Activated CD8-positive, alpha-beta memory T cell treated with anti-CD3 and anti-CD28 coated beads, Interleukin-2, amount 10 ng/mL, durations not matched to agents 7 days and 5 days (primary cell): ENCODE results near the gene RNF144B. TPM values are rescaled to one million over a fixed set of nuclear protein-coding genes. Genes with fewer than 3 reads are reported as not detected.
A peak's percentile ranks its signal among the peaks of the same experiment; 100 is the strongest.

ENCODE experiments used
- ATAC-seq: fragments of 150-1000 bp; cut with Tn5 transposase; one replicate; pipeline ENCODE4 v1.10.0; 2021; ENCODE audit warnings: moderate library complexity
- CTCF ChIA-PET: fragments of 350-600 bp; sonication (Branson Sonifier 250); formaldehyde crosslinking; loops from one replicate; lab custom pipeline; 2021; ENCODE audit warnings: antibody characterized with exemption; lab: Charles Lee
- DNase-seq: peaks from one replicate; pipeline ENCODE4 v3.0.0-alpha.2; 2020
- H3K27ac Mint-ChIP-seq: one replicate; pipeline ENCODE4 v1.8.0; 2021; ENCODE audit warnings: mild to moderate bottlenecking, mixed read lengths
- H3K27me3 Mint-ChIP-seq: one replicate; pipeline ENCODE4 v1.8.0; 2021; ENCODE audit warnings: mixed read lengths
- H3K36me3 Mint-ChIP-seq: one replicate; pipeline ENCODE4 v1.8.0; 2021; ENCODE audit warnings: mild to moderate bottlenecking, mixed read lengths
- H3K4me1 Mint-ChIP-seq: one replicate; pipeline ENCODE4 v1.8.0; 2021; ENCODE audit warnings: mixed read lengths
- H3K4me3 Mint-ChIP-seq: one replicate; pipeline ENCODE4 v1.8.0; 2021; ENCODE audit warnings: mild to moderate bottlenecking, moderate library complexity, mixed read lengths
- H3K9me3 Mint-ChIP-seq: one replicate; pipeline ENCODE4 v1.8.0; 2022; ENCODE audit warnings: low read depth, mixed read lengths
- total RNA-seq, 2 experiments: library from RNA; stranded (reverse); gene quantifications; one replicate each; pipeline ENCODE4 v1.2.3, GENCODE V29; 2021

RNF144B gene
- total RNA-seq, 2 experiments from 2014 or later, result 0.23 to 1.6 TPM

DNA sequence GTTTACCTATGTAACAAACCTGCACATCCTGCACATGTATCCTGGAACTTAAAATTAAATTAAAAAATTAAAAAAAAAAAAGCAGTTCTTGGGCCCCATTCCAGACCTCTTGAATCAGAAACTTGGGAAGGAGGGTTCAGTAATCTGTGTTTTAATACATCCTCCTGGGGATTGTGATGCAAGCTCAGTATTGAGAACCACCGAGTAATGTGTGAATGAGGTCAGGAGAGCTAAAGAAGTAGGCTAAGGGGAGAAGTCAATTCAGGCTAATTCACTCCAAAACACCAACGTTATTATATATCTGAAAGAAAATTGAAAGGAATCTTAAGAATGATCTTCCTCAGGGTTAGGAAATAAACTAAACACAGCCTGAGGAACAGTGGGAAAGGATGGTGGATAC is 120.4 kb downstream of the RNF144B start:
- H3K9me3 Mint-ChIP-seq, result no peaks in the 10 kb centered on the region
- H3K27me3 Mint-ChIP-seq, result peaks cover 8% of the 10 kb centered on the region
- ATAC-seq (no peak), DNase-seq (no peak)
- no peak overlapping the region for H3K27ac Mint-ChIP-seq
- no peaks in the 10 kb centered on the region for H3K36me3 Mint-ChIP-seq
- CTCF ChIA-PET, result interaction anchor here (4.7 kb wide), 1 partner anchor 184 kb away, joined by 22 read pairs; no protein-coding TSS in a partner anchor
- H3K4me1 Mint-ChIP-seq, result peaks cover 4% of the 10 kb centered on the region
- H3K4me3 Mint-ChIP-seq, result no peak overlapping the region

DNA sequence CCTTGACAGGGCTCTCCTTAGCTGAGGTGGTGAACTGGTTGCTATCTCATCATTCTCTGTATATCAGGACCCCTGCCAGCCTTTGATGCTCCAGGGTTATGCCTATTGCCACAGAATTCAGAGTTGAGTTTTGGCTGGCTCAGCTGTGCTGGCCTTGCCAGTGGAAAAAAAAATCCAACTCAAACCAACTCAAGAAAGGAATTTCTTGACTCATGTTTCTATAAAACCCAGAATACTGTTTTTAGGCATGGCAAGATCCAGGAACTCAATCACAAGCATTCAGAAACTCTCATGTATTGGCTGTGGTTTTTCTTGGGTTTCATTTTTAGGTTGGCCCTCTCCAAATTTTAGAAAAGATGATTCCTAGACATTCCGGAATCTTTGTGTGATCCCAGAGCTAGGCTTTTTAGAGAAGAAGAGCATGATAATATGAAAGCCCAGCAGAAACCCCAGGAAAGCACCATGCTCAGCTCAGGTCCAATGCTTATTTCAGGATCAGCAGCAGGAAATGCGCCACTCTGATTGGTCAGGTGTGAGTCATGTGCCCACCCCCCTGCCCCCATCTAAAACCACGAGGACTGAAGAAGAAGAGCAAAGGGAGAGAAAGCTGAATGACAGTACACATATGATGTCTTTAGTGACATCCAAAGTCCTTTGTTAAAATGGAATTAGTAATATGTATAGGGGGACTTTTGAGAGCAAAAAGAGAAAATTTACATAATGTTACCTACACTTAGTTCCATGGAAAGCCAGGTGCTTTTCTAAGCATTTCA is 122.9 kb downstream of the RNF144B start:
- DNase-seq, result no peak
- Mint-ChIP-seq H3K27me3 (peaks cover 14% of the 10 kb centered on the region), H3K9me3 (no peaks in the 10 kb centered on the region), H3K36me3 (no peaks in the 10 kb centered on the region), H3K27ac (no peak overlapping the region), H3K4me1 (peaks cover 9% of the 10 kb centered on the region), H3K4me3 (no peak overlapping the region)
- ATAC-seq, result no peak
- CTCF ChIA-PET, result interaction anchor here (4.7 kb wide), 1 partner anchor 187 kb away, joined by 22 read pairs; no protein-coding TSS in a partner anchor

DNA sequence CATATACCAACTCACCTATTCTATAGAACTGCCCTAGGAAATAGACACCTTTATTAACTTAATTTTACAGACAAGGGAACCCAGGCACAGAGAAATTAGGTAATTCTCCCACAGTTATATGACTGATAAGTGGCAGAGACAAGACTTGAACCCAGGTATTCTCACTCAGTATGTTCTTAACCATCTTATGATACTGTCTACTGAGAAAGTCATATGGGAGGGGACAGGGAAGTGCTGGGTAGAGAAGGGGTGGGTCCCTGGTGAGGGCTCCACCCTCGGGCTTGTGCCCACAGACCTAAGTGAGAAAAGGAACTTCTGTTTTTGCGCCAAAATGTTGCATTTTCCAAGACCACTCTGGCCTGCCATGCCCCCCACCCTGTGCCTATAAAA is 123.5 kb downstream of the RNF144B start:
- H3K9me3 Mint-ChIP-seq, result no peaks in the 10 kb centered on the region
- H3K27me3 Mint-ChIP-seq, result peaks cover 15% of the 10 kb centered on the region
- CTCF ChIA-PET, result no interaction called here
- H3K4me3 Mint-ChIP-seq, result no peak overlapping the region
- H3K36me3 Mint-ChIP-seq, result no peaks in the 10 kb centered on the region
- no peak overlapping the region for H3K27ac Mint-ChIP-seq
- H3K4me1 Mint-ChIP-seq, result peaks cover 9% of the 10 kb centered on the region
- DNase-seq (no peak), ATAC-seq (no peak)

DNA sequence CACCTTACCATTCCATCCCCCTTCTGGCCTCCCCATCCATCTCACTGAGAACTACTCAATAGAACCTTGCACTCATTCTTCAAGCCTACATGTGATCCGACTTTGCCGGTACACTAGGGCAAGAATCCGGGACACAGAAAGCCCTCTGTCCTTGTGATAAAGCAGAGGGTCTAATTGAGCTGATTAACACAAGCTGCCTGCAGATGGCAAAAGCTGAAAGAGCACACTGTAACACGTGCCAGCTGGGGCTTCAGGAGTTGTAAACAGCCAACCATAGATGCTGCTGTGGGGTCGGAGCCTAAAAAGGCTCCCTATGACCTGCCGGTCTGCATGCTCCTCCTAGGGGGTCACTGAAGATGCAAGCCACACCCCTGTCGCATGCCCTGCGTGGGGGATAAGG is 124.1 kb downstream of the RNF144B start:
- H3K4me3 Mint-ChIP-seq, result no peak overlapping the region
- H3K4me1 Mint-ChIP-seq, result peaks cover 9% of the 10 kb centered on the region
- peaks cover 15% of the 10 kb centered on the region for H3K27me3 Mint-ChIP-seq
- H3K36me3 Mint-ChIP-seq, result no peaks in the 10 kb centered on the region
- DNase-seq (no peak), ATAC-seq (no peak)
- no peak overlapping the region for H3K27ac Mint-ChIP-seq
- CTCF ChIA-PET, result no interaction called here
- no peaks in the 10 kb centered on the region for H3K9me3 Mint-ChIP-seq

DNA sequence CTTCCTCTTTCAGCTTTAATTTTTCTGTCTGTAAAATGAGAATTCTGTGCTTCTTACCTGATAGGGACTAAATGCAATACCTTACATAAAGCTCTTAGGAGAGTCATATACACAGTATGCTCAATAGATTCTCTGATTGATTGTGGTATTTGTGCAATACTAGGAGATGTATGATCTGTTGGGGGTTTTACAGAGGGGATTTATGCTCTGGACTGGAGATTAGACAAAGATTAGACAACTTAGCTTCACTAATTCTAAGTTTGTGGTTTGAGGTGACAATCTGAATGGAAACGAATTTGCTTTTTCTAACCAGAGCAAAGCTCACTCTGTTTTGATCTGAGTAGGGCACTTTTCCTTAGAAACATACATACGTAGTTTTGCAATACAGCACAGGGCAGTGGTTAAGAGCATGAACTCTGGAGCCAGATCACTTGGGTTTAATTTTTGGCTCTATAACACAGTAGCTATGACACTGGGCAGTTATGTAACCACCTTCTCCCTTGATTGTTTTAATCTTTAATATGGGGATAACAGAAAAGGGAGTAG is 126.2 kb downstream of the RNF144B start:
- Mint-ChIP-seq H3K9me3 (no peaks in the 10 kb centered on the region), H3K36me3 (no peaks in the 10 kb centered on the region), H3K27ac (no peak overlapping the region), H3K27me3 (peaks cover 28% of the 10 kb centered on the region), H3K4me3 (no peak overlapping the region), H3K4me1 (peaks cover 9% of the 10 kb centered on the region)
- DNase-seq (no peak), ATAC-seq (peak; percentile 45)
- CTCF ChIA-PET, result no interaction called here

DNA sequence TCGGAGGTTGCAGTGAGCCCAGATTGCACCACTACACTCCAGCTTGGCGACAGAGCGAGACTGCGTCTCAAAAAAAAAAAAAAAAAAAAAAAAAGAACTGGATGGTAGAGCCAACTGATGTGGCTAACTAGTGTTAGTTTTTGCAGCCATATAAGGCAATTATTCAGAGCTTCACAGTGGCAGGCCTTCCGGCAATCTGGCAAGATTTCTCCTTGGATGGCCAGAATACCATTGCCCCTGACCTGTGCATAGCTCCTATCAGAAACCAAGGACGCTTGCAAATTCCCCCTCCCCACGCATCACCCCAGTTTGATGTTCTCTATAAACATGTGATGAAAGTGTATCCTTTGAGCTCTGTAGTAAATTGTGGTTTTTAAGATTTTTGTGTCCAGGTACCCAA is 127.0 kb downstream of the RNF144B start:
- H3K9me3 Mint-ChIP-seq, result no peaks in the 10 kb centered on the region
- H3K36me3 Mint-ChIP-seq, result no peaks in the 10 kb centered on the region
- CTCF ChIA-PET, result interaction anchor here (1.5 kb wide), 1 partner anchor 191 kb away, joined by 3 read pairs; no protein-coding TSS in a partner anchor
- DNase-seq (no peak), ATAC-seq (no peak)
- H3K4me3 Mint-ChIP-seq, result no peak overlapping the region
- no peak overlapping the region for H3K27ac Mint-ChIP-seq
- H3K27me3 Mint-ChIP-seq, result peaks cover 34% of the 10 kb centered on the region
- H3K4me1 Mint-ChIP-seq, result peaks cover 9% of the 10 kb centered on the region

DNA sequence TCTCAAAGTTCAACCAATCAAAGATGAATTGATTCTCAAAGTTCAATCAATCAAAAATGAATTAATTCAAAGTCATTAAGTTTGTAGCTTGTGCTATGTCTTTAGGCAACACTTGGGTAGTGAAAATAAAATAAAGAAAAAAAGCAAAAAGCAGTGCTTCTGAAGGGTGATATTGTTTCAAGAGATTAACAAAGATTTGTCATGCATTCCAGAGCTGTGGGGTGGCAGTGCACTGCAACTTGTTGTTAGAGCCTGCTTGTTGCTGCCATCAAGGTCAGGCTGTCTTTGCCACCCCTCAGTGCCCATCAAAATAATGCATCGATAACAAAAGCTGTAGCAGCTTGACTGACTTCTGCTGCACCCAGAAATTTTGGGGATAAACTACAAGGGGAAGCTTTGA is 128.6 kb downstream of the RNF144B start:
- Mint-ChIP-seq H3K36me3 (no peaks in the 10 kb centered on the region), H3K27me3 (peaks cover 36% of the 10 kb centered on the region), H3K27ac (no peak overlapping the region), H3K4me1 (peaks cover 5% of the 10 kb centered on the region), H3K4me3 (no peak overlapping the region), H3K9me3 (no peaks in the 10 kb centered on the region)
- ATAC-seq (no peak), DNase-seq (no peak)
- CTCF ChIA-PET, result no interaction called here

Other genes with a start within 250 kb of the RNF144B start
- 1 to 10 TPM; 5.6 to 9.5 TPM for gene TPMT, start 232.3 kb upstream of the RNF144B start, total RNA-seq
- gene KDM1B, start 231.9 kb upstream of the RNF144B start, total RNA-seq, result 10 to 100 TPM in 1 of 2 experiments, 1 to 10 TPM in 1; 8.6 to 10.4 TPM
- gene DEK, start 122.8 kb upstream of the RNF144B start, total RNA-seq, result 100 to 1,000 TPM; 209 to 218 TPM